Measurements from ENCODE around the gene COL23A1. TPM values are rescaled to one million over a fixed set of nuclear protein-coding genes. Genes with fewer than 3 reads are reported as not detected.
"Not testable (repeated sequence)": the region's sequence is repeated elsewhere in the genome, so short reads cannot be mapped to it uniquely, and the experiment has no call there.

COL23A1 gene
- total RNA-seq, 1 experiment from 2014 or later: not detected

DNA sequence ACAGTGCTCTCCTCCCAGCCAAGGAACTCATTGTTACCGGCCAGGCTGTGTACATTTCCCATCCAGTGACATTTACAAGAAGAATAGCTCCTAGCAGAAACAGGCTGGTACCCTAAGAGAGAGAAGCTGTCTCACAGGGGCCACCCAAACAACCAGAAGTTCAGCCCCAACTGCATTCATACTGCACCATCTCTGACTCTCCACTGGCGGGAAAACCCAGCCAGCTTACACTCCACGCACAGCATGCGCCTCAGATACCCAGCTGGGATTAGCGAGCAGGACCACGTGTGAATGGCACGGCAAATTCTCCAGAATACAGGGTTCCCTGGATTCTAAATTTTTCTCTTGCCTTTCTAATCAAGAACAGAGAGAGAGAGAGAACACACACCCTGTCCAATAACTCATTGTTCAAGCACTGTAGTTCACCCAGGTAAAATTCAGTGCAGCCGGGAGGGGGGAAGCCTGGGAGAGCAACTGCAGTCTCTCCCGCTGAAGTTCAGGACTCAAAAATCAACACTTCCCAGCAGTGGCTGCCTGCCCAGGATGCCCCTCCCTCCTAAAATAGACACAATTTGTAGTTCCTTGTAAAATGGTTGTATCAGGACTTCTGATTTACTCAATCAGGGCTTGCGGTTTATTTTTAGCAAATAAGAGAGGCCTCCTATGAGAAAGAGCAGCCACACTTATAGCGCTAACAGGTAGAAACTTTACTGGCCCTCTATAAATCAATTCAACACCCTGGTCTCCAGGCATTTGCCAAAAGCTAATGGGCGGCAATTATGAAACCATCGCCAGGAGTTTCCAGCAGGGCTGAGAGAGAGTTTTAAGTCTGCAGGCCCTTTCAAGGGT is 2.2 kb downstream of the COL23A1 start:
- Histone ChIP-seq H3K4me2 (ENCODE audit: low read length) (no peak overlapping the region), H3K9me2 (replicated peaks; ENCODE audit: low read length) (no peaks in the 10 kb centered on the region), H3F3A (ENCODE audit: low read length, unreplicated experiment) (no peaks in the 10 kb centered on the region), H4K20me1 (ENCODE audit: low read length) (no peaks in the 10 kb centered on the region), H3K27ac (ENCODE audit: low read length) (no peak overlapping the region), H3K79me2 (ENCODE audit: low read length) (no peaks in the 10 kb centered on the region), H3K4me3 (ENCODE audit: low read length) (no peak overlapping the region), H2AFZ (ENCODE audit: low read length) (no peak overlapping the region), H3K27me3 (ENCODE audit: low read length) (peaks cover 49% of the 10 kb centered on the region), H3K9me3 (ENCODE audit: low read length) (no peaks in the 10 kb centered on the region), H3K4me1 (ENCODE audit: insufficient read depth, low read length) (no peaks in the 10 kb centered on the region; the same call in 1 of the 2 replicates), H3K36me3 (ENCODE audit: low read depth, low read length) (no peaks in the 10 kb centered on the region), H3K9ac (ENCODE audit: low read length) (no peak overlapping the region)
- intact Hi-C loops (cut with micrococcal nuclease): no loop called here
- DNase-seq (no peak), ATAC-seq (no peak)
- POLR2A ChIA-PET (ENCODE audit: unreplicated experiment): no interaction called here
- CTCF ChIA-PET: no interaction called here
- TF ChIP-seq, protein P1, sequence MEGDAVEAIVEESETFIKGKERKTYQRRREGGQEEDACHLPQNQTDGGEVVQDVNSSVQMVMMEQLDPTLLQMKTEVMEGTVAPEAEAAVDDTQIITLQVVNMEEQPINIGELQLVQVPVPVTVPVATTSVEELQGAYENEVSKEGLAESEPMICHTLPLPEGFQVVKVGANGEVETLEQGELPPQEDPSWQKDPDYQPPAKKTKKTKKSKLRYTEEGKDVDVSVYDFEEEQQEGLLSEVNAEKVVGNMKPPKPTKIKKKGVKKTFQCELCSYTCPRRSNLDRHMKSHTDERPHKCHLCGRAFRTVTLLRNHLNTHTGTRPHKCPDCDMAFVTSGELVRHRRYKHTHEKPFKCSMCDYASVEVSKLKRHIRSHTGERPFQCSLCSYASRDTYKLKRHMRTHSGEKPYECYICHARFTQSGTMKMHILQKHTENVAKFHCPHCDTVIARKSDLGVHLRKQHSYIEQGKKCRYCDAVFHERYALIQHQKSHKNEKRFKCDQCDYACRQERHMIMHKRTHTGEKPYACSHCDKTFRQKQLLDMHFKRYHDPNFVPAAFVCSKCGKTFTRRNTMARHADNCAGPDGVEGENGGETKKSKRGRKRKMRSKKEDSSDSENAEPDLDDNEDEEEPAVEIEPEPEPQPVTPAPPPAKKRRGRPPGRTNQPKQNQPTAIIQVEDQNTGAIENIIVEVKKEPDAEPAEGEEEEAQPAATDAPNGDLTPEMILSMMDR (conservative IDR thresholded peaks at IDR 0.05; ENCODE audit: low read depth, low read length): no peak
- TF ChIP-seq EZH2phosphoT487 (IDR thresholded peaks at IDR 0.05; ENCODE audit: borderline replicate concordance, low read length) (no peak), EZH2 (IDR thresholded peaks at IDR 0.05; ENCODE audit: low read length, unreplicated experiment) (no peak)
- no TSS peak for BruUV-seq (replicated peaks)

GRCh38 chr5:178586396-178586795 is 3.8 kb downstream of the COL23A1 start:
- no peaks in the 10 kb centered on the region; the same call in 1 of the 2 replicates for H3K4me1 ChIP-seq (ENCODE audit: insufficient read depth, low read length)
- H3K4me3 ChIP-seq (ENCODE audit: low read length): no peak overlapping the region
- CTCF ChIA-PET: no interaction called here
- H3K27me3 ChIP-seq (ENCODE audit: low read length): peaks cover 64% of the 10 kb centered on the region
- no peaks in the 10 kb centered on the region for H3K9me2 ChIP-seq (replicated peaks; ENCODE audit: low read length)
- H3K79me2 ChIP-seq (ENCODE audit: low read length): no peaks in the 10 kb centered on the region
- H4K20me1 ChIP-seq (ENCODE audit: low read length): no peaks in the 10 kb centered on the region
- no peak overlapping the region for H2AFZ ChIP-seq (ENCODE audit: low read length)
- ATAC-seq: no peak
- TF ChIP-seq EZH2phosphoT487 (IDR thresholded peaks at IDR 0.05; ENCODE audit: borderline replicate concordance, low read length) (no peak), EZH2 (IDR thresholded peaks at IDR 0.05; ENCODE audit: low read length, unreplicated experiment) (no peak)
- TF ChIP-seq, protein P1 (conservative IDR thresholded peaks at IDR 0.05; ENCODE audit: low read depth, low read length): no peak
- no TSS peak for BruUV-seq (replicated peaks)
- POLR2A ChIA-PET (ENCODE audit: unreplicated experiment): no interaction called here
- intact Hi-C loops (cut with micrococcal nuclease): no loop called here
- no peak overlapping the region for H3K4me2 ChIP-seq (ENCODE audit: low read length)
- H3K36me3 ChIP-seq (ENCODE audit: low read depth, low read length): no peaks in the 10 kb centered on the region
- H3K9ac ChIP-seq (ENCODE audit: low read length): no peak overlapping the region
- DNase-seq: no peak
- H3F3A ChIP-seq (ENCODE audit: low read length, unreplicated experiment): no peaks in the 10 kb centered on the region
- H3K9me3 ChIP-seq (ENCODE audit: low read length): no peaks in the 10 kb centered on the region
- H3K27ac ChIP-seq (ENCODE audit: low read length): no peak overlapping the region

DNA sequence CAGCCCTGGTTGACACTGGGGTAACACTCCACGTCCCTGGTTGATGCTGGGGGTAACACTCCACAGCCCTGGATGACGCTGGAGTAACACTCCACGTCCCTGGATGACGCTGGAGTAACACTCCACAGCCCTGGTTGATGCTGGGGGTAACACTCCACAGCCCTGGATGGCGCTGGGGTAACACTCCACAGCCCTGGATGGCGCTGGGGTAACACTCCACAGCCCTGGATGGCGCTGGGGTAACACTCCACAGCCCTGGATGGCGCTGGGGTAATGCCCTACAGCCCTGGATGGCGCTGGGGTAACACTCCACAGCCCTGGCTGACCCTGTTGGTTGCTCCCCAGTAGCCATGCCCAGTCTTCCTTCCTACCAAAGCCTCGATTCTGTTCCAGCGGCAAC is 4.8 kb downstream of the COL23A1 start:
- POLR2A ChIA-PET (ENCODE audit: unreplicated experiment); H3K4me3 ChIP-seq (ENCODE audit: low read length); DNase-seq; H3K79me2 ChIP-seq (ENCODE audit: low read length); H3K9me2 ChIP-seq (replicated peaks; ENCODE audit: low read length); H3K27ac ChIP-seq (ENCODE audit: low read length); CTCF ChIA-PET; H3K4me2 ChIP-seq (ENCODE audit: low read length); H3F3A ChIP-seq (ENCODE audit: low read length, unreplicated experiment); intact Hi-C loops (cut with micrococcal nuclease); H4K20me1 ChIP-seq (ENCODE audit: low read length); BruUV-seq (replicated peaks); H3K36me3 ChIP-seq (ENCODE audit: low read depth, low read length); H3K9ac ChIP-seq (ENCODE audit: low read length); H3K9me3 ChIP-seq (ENCODE audit: low read length); H2AFZ ChIP-seq (ENCODE audit: low read length); H3K4me1 ChIP-seq (ENCODE audit: insufficient read depth, low read length); ATAC-seq: not testable (repeated sequence)
- peaks cover 56% of the 10 kb centered on the region for H3K27me3 ChIP-seq (ENCODE audit: low read length)

Measured in PC-3 (cell line).